Astrocyte (in vitro differentiated cells and primary cell): Measurements from ENCODE around the gene NCLN.
"Not testable (repeated sequence)": the region's sequence is repeated elsewhere in the genome, so short reads cannot be mapped to it uniquely, and the experiment has no call there.

Source experiments
- EZH2 ChIP-seq: IDR thresholded peaks from 2 replicates; pipeline ENCODE4 v1.6.1; 2012; ENCODE audit warnings: mild to moderate bottlenecking, low read length, inconsistent platforms; ENCODE audit not compliant: insufficient read depth
- TF ChIP-seq, protein P1 (sequence below): IDR thresholded peaks from 2 replicates; pipeline ENCODE4 v1.5.1; 2011; ENCODE audit warnings: low read depth, mild to moderate bottlenecking, inconsistent platforms, low read length, moderate library complexity; ENCODE audit not compliant: insufficient read depth

DNA sequence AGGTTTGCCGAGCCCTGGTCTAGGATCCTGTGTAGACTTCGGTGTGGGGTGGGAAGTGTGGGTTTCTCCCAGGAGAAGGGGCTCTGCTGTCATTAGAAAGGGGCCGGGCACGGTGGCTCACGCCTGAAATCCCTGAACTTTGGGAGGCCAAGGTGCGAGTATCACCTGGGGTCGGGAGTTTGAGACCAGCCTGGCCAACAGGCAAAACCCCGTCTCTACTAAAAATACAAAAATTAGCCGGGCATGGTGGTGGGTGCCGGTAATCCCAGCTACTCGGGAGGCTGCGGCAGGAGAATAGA lies 6.0 kb downstream of the NCLN start:
- TF ChIP-seq, protein P1, sequence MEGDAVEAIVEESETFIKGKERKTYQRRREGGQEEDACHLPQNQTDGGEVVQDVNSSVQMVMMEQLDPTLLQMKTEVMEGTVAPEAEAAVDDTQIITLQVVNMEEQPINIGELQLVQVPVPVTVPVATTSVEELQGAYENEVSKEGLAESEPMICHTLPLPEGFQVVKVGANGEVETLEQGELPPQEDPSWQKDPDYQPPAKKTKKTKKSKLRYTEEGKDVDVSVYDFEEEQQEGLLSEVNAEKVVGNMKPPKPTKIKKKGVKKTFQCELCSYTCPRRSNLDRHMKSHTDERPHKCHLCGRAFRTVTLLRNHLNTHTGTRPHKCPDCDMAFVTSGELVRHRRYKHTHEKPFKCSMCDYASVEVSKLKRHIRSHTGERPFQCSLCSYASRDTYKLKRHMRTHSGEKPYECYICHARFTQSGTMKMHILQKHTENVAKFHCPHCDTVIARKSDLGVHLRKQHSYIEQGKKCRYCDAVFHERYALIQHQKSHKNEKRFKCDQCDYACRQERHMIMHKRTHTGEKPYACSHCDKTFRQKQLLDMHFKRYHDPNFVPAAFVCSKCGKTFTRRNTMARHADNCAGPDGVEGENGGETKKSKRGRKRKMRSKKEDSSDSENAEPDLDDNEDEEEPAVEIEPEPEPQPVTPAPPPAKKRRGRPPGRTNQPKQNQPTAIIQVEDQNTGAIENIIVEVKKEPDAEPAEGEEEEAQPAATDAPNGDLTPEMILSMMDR: not testable (repeated sequence)
- not testable (repeated sequence) for TF ChIP-seq EZH2
